Right atrium auricular region (tissue), 2 donors: Measurements from ENCODE around the gene ROBO2. TPM values are rescaled to one million over a fixed set of nuclear protein-coding genes. Genes with fewer than 3 reads are reported as not detected.

Experiments used
- DNase-seq: peaks from one replicate; pipeline ENCODE4 v3.0.0-alpha.2; 2019; ENCODE audit warnings: low spot score
- H3K27ac ChIP-seq, 2 donors: fragments of 200-600 bp; sonication (generic); 1 replicate in 1 of 2; 2 replicates in 1 of 2; pipeline ENCODE4 v1.5.1; 2016 to 2019
- H3K27me3 ChIP-seq, 2 donors: fragments of 200-600 bp; sonication (generic); one replicate each; pipeline versions ENCODE4 v1.5.1 to v1.6.0; 2017 to 2019
- H3K36me3 ChIP-seq: fragments of 200-600 bp; sonication (generic); one replicate; pipeline ENCODE4 v1.5.1; 2016
- H3K4me1 ChIP-seq, 2 donors: fragments of 200-600 bp; sonication (generic); one replicate each; pipeline versions ENCODE4 v1.5.1 to v1.6.0; 2017 to 2019
- H3K4me3 ChIP-seq, 2 donors: fragments of 200-600 bp; sonication (generic); 1 replicate in 1 of 2; 2 replicates in 1 of 2; pipeline ENCODE4 v1.5.1; 2017 to 2019; ENCODE audit warnings: mild to moderate bottlenecking in 1 of 2, moderate library complexity in 1 of 2
- H3K9me3 ChIP-seq, 2 donors: fragments of 200-600 bp; sonication (generic); one replicate each; pipeline ENCODE4 v1.5.1; 2019
- total RNA-seq, 2 donors: library from RNA; depleted of rRNA; stranded (reverse); fragments of >200 nt; gene quantifications; one replicate each; pipeline ENCODE4 v1.1.0, GENCODE V29; 2016
- TF ChIP-seq, protein P1 (sequence below), 2 donors: fragments of 200-600 bp; sonication (generic); IDR thresholded peaks; one replicate each; pipeline ENCODE4 v1.5.1; 2019; ENCODE audit warnings: antibody characterized with exemption in 2 of 2

The ROBO2 gene
- total RNA-seq, 2 donors from 2014 or later, result 2.5 TPM; not detected in 1

DNA sequence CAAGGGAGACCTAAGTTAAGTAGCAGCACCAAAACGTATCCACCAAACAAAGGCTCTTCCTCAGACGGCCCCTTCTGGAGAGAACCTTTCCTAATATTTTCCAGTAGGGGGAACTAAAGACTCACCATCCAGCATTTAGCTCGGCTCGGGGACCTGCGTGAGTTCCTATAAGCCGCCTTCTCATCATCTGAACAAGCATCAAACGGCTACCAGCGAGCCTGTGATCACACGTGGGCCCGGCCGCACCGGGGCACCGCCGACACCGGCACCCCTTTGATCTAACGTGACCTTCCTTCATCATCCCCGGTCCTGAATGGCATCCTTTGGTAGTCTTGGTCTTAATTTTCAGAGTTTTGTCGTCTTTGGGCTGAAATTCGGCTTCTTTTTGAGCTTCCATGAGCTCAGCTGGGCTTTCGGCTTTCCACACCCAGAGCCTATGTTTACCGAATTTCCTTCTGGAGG lies 1.4 kb upstream of the ROBO2 start:
- no peaks in the 10 kb centered on the region for H3K36me3 ChIP-seq

DNA sequence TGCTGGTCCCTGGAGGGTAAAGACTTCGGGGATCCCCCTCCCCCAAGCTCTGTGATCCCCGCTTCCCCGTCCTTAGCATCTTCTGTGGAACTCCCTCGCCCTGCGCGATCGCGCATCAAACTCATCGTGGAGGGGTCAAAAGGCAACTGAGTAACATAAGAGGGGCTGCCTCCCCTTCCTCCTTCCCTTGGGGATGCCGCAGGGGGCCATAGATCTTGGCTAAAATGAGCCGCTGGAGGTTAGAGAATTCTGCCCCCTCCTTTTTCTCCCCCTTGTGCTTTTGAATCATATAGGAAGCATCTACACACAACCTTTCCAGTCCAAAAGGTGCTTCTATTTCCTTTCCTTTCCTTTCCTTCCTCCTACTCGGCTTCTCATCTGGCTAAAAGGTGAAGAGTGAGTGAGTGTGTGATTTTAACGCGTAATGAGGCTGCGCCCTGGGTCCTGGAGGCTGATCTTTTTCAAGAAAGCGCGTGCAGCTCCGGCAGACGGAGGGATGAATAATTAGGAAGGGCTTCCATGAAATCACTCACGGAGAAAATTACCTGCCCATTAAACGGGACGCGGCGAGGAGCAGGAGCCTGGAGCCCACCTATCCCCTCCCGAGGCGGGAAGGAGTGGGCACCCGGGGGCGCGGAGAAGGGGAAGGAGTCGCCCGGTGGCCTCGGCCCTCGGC lies 831 bp upstream of the ROBO2 start:
- peak overlapping the region; percentile 34 to 54 for H3K4me3 ChIP-seq
- no peaks in the 10 kb centered on the region for H3K36me3 ChIP-seq
- TF ChIP-seq, protein P1, sequence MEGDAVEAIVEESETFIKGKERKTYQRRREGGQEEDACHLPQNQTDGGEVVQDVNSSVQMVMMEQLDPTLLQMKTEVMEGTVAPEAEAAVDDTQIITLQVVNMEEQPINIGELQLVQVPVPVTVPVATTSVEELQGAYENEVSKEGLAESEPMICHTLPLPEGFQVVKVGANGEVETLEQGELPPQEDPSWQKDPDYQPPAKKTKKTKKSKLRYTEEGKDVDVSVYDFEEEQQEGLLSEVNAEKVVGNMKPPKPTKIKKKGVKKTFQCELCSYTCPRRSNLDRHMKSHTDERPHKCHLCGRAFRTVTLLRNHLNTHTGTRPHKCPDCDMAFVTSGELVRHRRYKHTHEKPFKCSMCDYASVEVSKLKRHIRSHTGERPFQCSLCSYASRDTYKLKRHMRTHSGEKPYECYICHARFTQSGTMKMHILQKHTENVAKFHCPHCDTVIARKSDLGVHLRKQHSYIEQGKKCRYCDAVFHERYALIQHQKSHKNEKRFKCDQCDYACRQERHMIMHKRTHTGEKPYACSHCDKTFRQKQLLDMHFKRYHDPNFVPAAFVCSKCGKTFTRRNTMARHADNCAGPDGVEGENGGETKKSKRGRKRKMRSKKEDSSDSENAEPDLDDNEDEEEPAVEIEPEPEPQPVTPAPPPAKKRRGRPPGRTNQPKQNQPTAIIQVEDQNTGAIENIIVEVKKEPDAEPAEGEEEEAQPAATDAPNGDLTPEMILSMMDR (IDR thresholded peaks at IDR 0.05), result no peak
- peaks cover 0 to 5% of the 10 kb centered on the region in 2 donors for H3K27me3 ChIP-seq
- H3K9me3 ChIP-seq, result no peaks in the 10 kb centered on the region
- peaks cover 0 to 23% of the 10 kb centered on the region in 2 donors for H3K4me1 ChIP-seq
- no peak overlapping the region for H3K27ac ChIP-seq
- no peak for DNase-seq

More for the DNA sequence above, 1.4 kb upstream of the ROBO2 start:
- TF ChIP-seq, protein P1 (IDR thresholded peaks at IDR 0.05), result peak; percentile 57 to 76
- DNase-seq, result peak; percentile 77
- Histone ChIP-seq H3K27me3 (peaks cover 0 to 5% of the 10 kb centered on the region in 2 donors), H3K27ac (no peak overlapping the region), H3K9me3 (no peaks in the 10 kb centered on the region), H3K4me1 (peaks cover 0 to 23% of the 10 kb centered on the region in 2 donors), H3K4me3 (peak overlapping the region; percentile 34 to 54)

DNA sequence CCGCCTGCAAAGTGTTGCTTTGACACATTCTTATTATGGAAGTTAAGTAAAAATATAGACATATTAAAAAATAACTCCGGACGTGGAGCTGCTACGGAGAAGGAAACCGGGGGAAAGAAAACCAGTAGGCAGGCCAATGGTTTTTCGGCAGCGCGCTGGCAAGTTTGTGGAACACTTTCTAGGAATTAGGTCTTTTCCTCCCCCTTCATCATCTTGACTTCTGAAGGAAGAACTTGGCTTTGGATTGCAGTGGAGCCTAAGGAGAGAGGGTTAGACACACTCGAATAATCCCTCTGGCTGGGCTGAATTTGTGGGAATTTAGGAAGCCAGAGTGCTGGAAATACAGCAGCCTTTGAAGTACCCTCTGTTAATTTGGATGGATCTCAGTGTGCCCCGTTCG lies 317 bp downstream of the ROBO2 start:
- TF ChIP-seq, protein P1 (IDR thresholded peaks at IDR 0.05), result no peak
- Histone ChIP-seq H3K36me3 (no peaks in the 10 kb centered on the region), H3K27me3 (peaks cover 0 to 5% of the 10 kb centered on the region in 2 donors), H3K9me3 (no peaks in the 10 kb centered on the region), H3K4me1 (peaks cover 0 to 23% of the 10 kb centered on the region in 2 donors), H3K27ac (no peak overlapping the region), H3K4me3 (peak overlapping the region; percentile 34 to 54)
- DNase-seq, result no peak

DNA sequence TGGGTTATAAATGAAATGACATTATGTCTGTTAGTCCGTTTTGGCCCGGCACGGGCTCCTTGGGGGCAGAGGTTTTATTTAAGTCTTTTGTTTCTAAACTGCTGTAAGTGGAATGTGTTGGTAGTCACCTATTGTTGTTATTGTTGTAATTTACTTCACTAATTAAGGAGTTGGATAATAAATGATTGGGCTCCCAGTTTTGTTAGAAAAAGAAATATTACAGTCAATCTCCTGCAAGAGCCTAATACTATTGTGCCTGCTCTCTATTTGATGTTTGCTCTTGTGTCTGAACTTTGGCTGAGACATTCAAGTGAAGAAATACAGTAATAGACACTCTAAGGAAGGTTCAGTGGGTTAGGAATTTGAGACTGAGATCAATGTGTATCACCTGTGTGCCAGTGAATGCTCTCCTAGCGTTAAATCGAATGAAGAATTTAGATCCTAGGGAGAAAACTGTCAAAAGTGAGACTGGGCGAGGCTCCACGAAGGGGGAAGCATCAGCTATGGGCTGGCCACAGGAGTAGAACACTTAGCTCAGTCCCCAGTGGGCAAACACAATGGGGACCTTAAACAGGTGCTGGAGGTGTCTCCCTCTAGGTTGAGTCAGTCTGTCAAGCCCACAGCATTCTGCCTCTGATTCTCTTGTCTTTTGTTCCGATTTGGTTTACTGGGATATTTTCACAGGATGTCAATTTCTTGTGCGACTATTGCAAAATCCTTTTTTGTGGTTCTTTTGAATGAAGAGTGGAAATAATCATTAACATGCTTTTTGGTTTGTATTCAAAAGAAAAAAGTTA lies 1.2 kb downstream of the ROBO2 start:
- peaks cover 0 to 23% of the 10 kb centered on the region in 2 donors for H3K4me1 ChIP-seq
- H3K9me3 ChIP-seq, result no peaks in the 10 kb centered on the region
- peaks cover 0 to 5% of the 10 kb centered on the region in 2 donors for H3K27me3 ChIP-seq
- H3K36me3 ChIP-seq, result no peaks in the 10 kb centered on the region
- no peak overlapping the region for H3K4me3 ChIP-seq
- DNase-seq, result no peak
- TF ChIP-seq, protein P1 (IDR thresholded peaks at IDR 0.05), result no peak
- no peak overlapping the region for H3K27ac ChIP-seq

DNA sequence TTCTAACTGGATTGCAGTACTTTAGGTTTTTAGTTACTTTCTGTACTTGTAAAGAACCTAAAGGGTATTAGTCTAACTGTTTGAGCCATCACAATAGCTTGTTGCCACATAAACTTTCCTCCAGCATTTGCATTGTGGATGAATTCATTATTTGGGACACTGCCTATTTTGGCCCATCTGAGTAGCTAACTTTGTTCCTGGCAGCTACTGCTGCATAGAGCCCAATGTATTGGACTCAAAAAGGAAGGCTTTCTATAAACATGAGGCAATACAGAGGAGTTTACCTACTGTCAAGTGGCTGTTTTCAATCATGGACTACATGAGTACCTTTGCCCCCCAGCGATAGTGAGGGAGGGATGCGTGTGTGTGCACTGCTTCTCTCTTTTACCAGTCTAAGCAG lies 1.9 kb downstream of the ROBO2 start:
- H3K27ac ChIP-seq, result no peak overlapping the region
- H3K36me3 ChIP-seq, result no peaks in the 10 kb centered on the region
- TF ChIP-seq, protein P1 (IDR thresholded peaks at IDR 0.05), result no peak
- DNase-seq, result no peak
- H3K4me1 ChIP-seq, result peaks cover 0 to 23% of the 10 kb centered on the region in 2 donors
- peaks cover 0 to 5% of the 10 kb centered on the region in 2 donors for H3K27me3 ChIP-seq
- no peaks in the 10 kb centered on the region for H3K9me3 ChIP-seq
- H3K4me3 ChIP-seq, result no peak overlapping the region
